Stimulated activated CD4-positive, alpha-beta T cell treated with anti-CD3 and anti-CD28 coated beads, Interleukin-15, amount 100 ng/mL, for 24 hours (primary cell): ENCODE data around the gene ZNF639.

ENCODE experiments used
- DNase-seq: peaks from one replicate; pipeline ENCODE4 v3.0.0-alpha.2; 2020

Gene ZNF639

GRCh38 chr3:179318876-179319275, 4.0 kb upstream of the ZNF639 start:
- DNase-seq, result no peak

GRCh38 chr3:179321668-179322285, 1.1 kb upstream of the ZNF639 start:
- DNase-seq, result peak; percentile 22

GRCh38 chr3:179323197-179324110, 623 bp downstream of the ZNF639 start:
- DNase-seq, result peak; percentile 74

GRCh38 chr3:179324270-179324754, 1.5 kb downstream of the ZNF639 start:
- no peak for DNase-seq

GRCh38 chr3:179330438-179330837, 7.6 kb downstream of the ZNF639 start:
- no peak for DNase-seq

GRCh38 chr3:179332240-179332639, 9.4 kb downstream of the ZNF639 start:
- DNase-seq, result no peak

GRCh38 chr3:179333084-179333483, 10.3 kb downstream of the ZNF639 start:
- no peak for DNase-seq

GRCh38 chr3:179336345-179336929, 13.6 kb downstream of the ZNF639 start:
- no peak for DNase-seq

GRCh38 chr3:179347345-179348194, 24.7 kb downstream of the ZNF639 start, which contains the start of gene MFN1:
Gene MFN1, plus strand, starts transcription at chr3:179347709. Its CDS starts 1,143 bp downstream, at chr3:179348852.
- peak; percentile 93 for DNase-seq

- DNase-seq, result no peak
Observed at GRCh38 chr3:179348325-179349013, 25.6 kb downstream of the ZNF639 start.

GRCh38 chr3:179355996-179356395, 33.2 kb downstream of the ZNF639 start:
- DNase-seq, result peak; percentile 3

- DNase-seq, result no peak
Observed at GRCh38 chr3:179363332-179363731, 40.5 kb downstream of the ZNF639 start.

- no peak for DNase-seq
Observed at GRCh38 chr3:179369621-179370020, 46.8 kb downstream of the ZNF639 start.

GRCh38 chr3:179373938-179374337, 51.1 kb downstream of the ZNF639 start:
- DNase-seq, result no peak

- no peak for DNase-seq
Observed at GRCh38 chr3:179375091-179375999, 52.5 kb downstream of the ZNF639 start.

- DNase-seq, result no peak
Observed at GRCh38 chr3:179376474-179376873, 53.6 kb downstream of the ZNF639 start.
